C4-2B (cell line): Measurements from ENCODE around the gene PRRT1.
"Not testable (repeated sequence)": the region's sequence is repeated elsewhere in the genome, so short reads cannot be mapped to it uniquely, and the experiment has no call there.

Experiments used
- H3K27ac ChIP-seq: fragments of 450-650 bp; 2 replicates; pipeline ENCODE4 v1.5.1; 2017
- ZFX ChIP-seq: fragments of 450-650 bp; IDR thresholded peaks from 2 replicates; pipeline ENCODE4 v1.6.1; 2017
- TF ChIP-seq, protein P1 (sequence below): fragments of 450-650 bp; conservative IDR thresholded peaks from 2 replicates; pipeline ENCODE4 v1.5.1; 2017; ENCODE audit warnings: mild to moderate bottlenecking

PRRT1 gene

DNA sequence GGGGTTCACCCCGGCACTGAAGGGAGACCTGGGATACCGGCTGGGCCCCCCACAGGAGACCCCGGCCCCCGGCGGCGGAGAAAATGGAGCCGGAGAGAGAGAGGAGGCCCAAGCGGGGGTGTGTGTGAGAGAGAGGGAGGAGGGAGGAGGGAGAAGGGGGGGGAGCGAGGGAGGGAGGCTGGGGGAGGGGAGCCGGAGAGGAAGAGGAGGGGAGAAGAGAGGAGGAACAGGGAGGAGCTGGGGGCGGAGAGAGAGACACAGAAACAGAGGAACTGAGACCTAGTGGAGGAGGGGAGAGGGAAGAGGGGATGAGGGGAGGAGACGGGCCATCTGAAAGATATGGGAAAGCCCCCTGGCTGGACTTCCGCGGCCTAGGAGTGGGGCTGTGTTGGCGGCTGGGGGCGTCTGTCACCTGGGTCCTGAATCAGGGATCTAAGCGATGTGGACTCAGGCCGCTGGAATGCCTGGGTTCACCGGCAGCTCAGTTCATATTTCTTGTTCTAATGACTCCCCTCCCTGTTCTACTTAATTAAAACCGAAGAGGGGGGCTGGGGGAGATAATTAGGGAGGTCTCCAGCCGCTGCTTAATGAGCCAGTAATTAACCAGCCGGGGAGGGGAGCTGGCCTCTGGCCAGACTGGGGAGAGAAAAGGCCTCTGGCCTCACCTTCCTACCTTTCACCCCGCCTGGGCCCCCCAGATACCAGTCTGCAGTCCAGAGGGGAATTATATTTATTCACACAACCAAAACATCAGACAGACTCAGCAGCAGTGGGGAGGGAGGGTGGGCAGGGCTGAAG, 38.5 kb upstream of the PRRT1 start, which contains the start of gene PBX2:
TSS of gene PBX2 (minus strand) at position 149 of the 798 bp plus-strand sequence. CDS start 287 bp downstream, outside the sequence.
- TF ChIP-seq, protein P1, sequence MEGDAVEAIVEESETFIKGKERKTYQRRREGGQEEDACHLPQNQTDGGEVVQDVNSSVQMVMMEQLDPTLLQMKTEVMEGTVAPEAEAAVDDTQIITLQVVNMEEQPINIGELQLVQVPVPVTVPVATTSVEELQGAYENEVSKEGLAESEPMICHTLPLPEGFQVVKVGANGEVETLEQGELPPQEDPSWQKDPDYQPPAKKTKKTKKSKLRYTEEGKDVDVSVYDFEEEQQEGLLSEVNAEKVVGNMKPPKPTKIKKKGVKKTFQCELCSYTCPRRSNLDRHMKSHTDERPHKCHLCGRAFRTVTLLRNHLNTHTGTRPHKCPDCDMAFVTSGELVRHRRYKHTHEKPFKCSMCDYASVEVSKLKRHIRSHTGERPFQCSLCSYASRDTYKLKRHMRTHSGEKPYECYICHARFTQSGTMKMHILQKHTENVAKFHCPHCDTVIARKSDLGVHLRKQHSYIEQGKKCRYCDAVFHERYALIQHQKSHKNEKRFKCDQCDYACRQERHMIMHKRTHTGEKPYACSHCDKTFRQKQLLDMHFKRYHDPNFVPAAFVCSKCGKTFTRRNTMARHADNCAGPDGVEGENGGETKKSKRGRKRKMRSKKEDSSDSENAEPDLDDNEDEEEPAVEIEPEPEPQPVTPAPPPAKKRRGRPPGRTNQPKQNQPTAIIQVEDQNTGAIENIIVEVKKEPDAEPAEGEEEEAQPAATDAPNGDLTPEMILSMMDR: no peak
- no peak for TF ChIP-seq ZFX
- H3K27ac ChIP-seq: peak within 1 kb of the TSS; percentile 73

DNA sequence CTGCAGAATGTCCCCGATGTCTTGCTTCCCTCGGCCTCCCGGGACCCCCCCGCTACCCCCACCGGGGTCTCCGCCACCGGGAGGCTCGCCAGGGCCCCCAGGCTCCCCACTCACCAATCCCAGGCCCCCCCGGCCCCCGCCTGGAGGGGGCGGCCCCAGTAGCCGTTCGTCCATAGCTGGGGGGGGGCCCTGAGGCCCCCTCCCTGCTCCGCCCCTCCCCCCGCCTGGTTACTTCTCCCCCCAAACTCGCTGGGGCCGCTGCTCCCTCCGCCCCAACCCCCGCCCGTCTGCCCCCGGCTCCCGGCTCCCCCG, 38.0 kb upstream of the PRRT1 start:
- peak overlapping the region; percentile 73 for H3K27ac ChIP-seq
- TF ChIP-seq, protein P1: no peak
- TF ChIP-seq ZFX: no peak

DNA sequence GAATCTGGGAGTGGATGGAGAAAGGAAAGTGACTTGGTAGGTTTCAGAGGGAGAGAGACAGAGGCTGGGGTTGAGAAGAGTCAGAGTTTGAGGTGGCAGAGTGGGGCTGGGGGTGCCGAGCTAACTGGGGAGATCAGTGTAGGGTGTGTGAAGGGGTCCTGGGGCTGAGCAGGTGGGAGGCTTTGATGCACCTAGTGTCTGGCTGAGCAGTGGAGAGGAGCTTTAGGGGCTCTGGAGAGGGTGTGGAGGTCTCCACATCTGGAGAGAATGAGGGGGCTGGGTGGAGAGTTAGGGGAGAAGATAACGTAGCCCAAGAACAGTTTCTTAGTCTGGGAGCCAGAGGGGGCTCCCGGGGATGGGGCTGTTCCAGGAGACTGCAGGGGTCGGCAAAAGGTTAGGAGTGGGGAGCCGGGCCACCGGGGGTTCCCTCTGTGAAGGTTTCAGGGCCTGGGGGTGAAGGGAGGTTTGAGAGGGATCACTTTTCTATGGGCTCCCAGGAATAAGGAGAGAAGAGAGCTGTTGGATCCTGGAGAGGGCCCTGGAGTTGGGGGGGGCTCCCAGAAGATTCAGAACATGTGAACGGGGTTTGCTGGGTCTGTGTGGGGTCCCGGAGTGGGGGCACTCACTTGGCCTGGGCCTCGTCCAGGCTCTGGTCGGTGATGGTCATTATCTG, 37.5 kb upstream of the PRRT1 start:
- TF ChIP-seq, protein P1: no peak
- no peak for TF ChIP-seq ZFX
- peak overlapping the region; percentile 73 for H3K27ac ChIP-seq

DNA sequence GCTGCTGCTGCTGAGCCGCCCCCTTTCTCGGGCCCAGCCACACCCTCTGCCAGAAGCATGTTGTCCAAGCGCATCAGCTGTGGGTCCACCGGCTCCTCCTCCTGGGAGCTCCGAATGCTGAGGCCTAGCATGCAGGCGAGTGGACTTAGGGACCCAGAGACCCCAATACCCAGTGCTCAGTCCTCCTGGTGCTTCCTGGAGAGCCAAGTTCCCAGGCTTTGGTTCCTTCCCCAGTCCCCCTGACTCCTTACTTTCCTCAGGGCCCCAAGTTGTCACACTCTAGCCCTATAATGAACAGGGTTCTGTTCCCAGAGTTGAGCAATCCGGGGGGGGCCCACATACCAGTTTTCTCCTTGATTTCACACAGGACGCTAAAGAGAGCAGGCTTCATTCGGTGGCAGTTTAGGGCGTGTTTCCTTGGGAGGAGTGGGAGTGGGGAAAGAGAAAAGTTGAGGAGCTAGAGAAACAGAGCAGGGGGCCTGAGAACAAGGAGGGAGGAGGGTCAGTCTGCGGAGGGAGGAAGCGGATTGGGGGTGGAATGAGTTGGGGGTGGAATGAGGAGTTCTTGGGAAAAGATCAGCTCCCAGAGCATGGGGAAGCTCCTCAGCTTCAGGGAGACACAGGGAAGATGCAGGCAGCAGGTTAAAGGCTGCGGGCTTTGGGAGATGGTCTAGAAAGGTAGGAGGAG, 36.8 kb upstream of the PRRT1 start:
- no peak for TF ChIP-seq ZFX
- TF ChIP-seq, protein P1: no peak
- H3K27ac ChIP-seq: peak overlapping the region; percentile 73; the same call in 1 of the 2 replicates

DNA sequence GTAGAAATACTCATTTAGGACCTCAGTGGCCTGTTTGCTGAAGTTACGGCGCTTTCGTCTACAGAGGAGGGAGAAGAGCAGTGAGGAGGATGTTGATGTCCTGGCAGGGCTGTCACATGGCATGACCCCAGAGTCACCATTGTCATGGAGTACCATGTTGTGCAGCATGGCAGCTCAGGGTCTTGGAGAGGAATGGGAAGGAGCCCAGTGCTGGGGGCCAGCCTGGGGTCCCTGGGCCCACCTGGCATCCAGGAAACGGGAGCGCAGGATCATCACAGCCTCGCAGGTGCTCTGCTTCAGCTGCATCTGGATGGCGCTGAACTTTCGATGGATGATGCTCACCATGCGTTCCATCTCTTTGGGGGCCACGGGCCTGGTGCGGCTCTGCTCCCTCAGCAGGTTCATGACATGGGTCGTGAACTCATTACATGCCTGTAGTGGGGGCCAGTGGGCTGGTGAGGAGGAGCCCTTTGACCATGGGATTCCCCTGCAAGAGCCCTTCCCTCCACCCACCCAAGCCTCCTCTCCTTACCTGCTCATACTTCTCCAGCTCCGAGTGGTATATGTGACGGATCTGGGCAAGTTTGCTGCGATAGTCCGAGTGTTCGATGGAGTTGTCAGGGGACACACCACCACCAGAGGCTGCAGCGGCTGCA, 36.1 kb upstream of the PRRT1 start:
- not testable (repeated sequence) for H3K27ac ChIP-seq

DNA sequence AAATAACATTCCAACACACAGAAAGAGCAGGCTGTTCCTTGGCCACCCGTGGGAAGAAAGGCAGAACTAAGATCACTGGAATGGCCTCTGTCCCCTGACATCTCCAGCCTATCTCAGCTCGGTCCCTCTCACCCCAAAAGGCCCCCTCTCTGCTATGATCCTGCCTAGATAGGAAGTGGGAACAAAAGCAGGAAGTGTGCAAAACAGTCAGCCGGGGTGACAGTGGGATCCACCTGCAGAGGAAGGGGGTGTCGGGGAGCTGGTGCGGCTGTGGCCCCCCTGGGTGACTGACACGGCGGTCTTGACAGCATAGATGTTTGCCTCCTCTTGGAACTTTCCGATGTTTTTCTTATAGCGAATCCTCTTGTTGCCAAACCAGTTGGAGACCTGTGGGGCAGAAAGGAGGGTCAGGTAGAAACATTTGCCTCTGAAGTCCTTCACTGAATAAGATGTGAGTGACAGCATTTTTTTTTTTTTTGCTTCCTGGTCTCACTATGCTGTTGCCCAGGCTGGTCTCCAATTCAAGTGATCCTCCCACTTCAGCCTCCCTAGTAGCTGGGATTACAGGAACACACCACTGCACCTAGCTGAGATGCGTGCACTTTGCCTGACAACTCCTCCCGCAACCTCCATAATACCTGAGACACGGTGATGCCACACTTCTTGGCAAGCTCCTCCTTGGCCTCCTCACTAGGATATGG, 35.4 kb upstream of the PRRT1 start:
- TF ChIP-seq, protein P1: no peak
- TF ChIP-seq ZFX: no peak
- H3K27ac ChIP-seq: no peak overlapping the region

DNA sequence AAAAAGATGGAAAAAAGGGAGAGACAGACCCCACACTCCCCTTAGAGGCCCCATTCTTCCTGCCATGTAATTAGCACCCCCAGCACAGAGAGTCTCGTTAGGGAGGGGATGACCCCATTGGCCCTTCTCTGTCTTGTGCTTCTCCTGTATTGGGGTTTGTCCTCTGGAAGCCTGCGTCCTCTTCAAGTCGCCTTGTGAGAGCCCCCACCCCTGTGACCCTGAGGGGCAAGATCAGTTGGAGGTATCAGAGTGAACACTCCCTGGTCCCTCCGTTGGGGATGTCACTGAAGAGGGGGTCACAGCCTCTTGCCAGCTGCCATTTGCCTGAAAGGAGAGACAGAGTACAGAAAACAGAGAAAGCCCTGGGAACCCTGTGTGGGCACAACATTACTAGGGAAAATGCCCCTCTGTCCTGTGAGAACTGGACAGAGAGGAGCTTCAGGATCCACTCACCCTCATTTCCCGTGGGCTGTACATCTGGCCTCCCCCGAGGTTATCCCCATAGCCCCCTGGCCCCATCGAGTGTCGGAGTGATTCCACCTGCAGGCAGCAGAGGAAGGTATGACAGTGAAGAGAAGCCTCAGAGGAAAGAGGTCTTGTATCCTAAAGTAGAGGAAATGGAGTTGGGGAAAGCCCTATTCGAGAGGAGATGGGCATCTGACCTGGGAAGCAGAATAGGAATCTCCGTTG, 34.6 kb upstream of the PRRT1 start:
- not testable (repeated sequence) for H3K27ac ChIP-seq

DNA sequence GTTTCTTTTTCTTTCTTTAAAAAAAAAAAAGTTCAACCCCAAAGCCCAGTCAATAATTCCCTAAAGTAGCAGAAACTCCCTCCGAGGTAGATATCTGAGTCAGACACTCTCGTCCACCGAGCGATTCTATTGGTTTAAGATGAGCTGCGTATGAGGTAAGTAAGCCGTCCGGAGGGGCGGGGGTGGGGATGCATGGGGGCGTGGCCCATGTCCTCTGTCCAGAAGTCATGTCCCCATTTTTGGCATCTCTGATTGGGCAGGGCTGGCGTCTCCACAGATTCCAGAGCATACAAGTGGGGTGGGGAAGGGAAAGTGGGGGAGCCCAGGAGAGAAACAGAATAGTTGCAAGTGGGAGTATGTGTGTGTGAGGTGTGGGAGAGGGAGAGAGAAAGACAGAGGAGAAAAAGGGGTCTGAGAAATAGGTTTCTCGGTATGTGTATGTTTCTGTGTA, 34.0 kb upstream of the PRRT1 start:
- not testable (repeated sequence) for H3K27ac ChIP-seq
